Activated B cell treated with CpG ODN at 0.5 μM for 24 hours (primary cell): ENCODE measurements around the gene COQ10B. TPM values are rescaled to one million over a fixed set of nuclear protein-coding genes. Genes with fewer than 3 reads are reported as not detected.

Experiments used
- ATAC-seq: fragments of 200-7000 bp; cut with Tn5 transposase; one replicate; pipeline ENCODE4 v1.10.0; 2021; ENCODE audit warnings: low read depth, mild to moderate bottlenecking, moderate library complexity
- CTCF ChIA-PET: fragments of 350-600 bp; sonication (Branson Sonifier 250); formaldehyde crosslinking; loops from one replicate; lab custom pipeline; 2021; ENCODE audit warnings: antibody characterized with exemption; lab: Charles Lee
- POLR2A ChIA-PET: fragments of 350-600 bp; sonication (Branson Sonifier 250); formaldehyde crosslinking; loops from one replicate; lab custom pipeline; 2021; ENCODE audit warnings: antibody characterized with exemption; lab: Charles Lee
- DNase-seq: peaks from one replicate; pipeline ENCODE4 v3.0.0; 2022
- H3K27ac Mint-ChIP-seq: one replicate; pipeline ENCODE4 v1.8.0; 2020; ENCODE audit warnings: mixed read lengths
- H3K27me3 Mint-ChIP-seq: one replicate; pipeline ENCODE4 v1.8.0; 2021; ENCODE audit warnings: mixed read lengths
- H3K36me3 Mint-ChIP-seq: one replicate; pipeline ENCODE4 v1.8.0; 2021; ENCODE audit warnings: low read depth, mixed read lengths
- H3K4me1 Mint-ChIP-seq: one replicate; pipeline ENCODE4 v1.8.0; 2021; ENCODE audit warnings: mixed read lengths
- H3K4me3 Mint-ChIP-seq: one replicate; pipeline ENCODE4 v1.8.0; 2020; ENCODE audit warnings: mild to moderate bottlenecking, mixed read lengths
- H3K9me3 Mint-ChIP-seq: one replicate; pipeline ENCODE4 v1.8.0; 2020; ENCODE audit warnings: mixed read lengths
- CTCF ChIP-seq: fragments of 200-600 bp; IDR thresholded peaks from one replicate; pipeline ENCODE4 v1.8.0; 2022; ENCODE audit warnings: antibody characterized with exemption, mild to moderate bottlenecking
- intact Hi-C: fragments of 100-400 bp; cut with micrococcal nuclease; formaldehyde crosslinking; loops from one replicate; pipeline ENCODE4 v1.15.1; 2024
- total RNA-seq: library from RNA; stranded (reverse); gene quantifications from 2 replicates; pipeline ENCODE4 v1.2.3, GENCODE V29; 2022

Gene COQ10B
- total RNA-seq, 1 donor from 2014 or later, result 27.5 TPM

DNA sequence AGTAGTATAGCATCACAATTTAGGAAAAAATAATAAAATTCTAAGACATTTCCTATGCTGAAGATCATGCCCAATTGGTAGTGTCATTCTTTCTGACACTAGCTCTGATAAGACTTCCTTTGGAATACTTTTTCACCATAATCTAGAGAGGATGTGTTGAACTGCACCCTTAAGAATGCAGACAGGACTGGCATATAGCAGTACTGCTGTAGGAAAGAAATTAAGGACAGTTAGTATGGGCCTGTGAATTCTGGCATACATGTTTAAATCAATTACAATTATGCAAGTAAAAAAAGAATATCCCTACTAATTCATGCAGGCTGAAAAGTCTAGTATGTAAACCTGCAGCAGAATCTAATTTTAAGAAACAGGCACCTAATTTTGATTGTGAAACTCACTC, 33.9 kb upstream of the COQ10B start:
- DNase-seq, result no peak
- intact Hi-C loops, result loop anchor here (1.0 kb wide), 1 partner anchor 34 kb away; the partner anchor contains the start of gene COQ10B
- H3K4me3 Mint-ChIP-seq, result no peak overlapping the region
- ChIA-PET CTCF (no interaction called here), POLR2A (no interaction called here)
- H3K27ac Mint-ChIP-seq, result no peak overlapping the region
- no peak for TF ChIP-seq CTCF
- ATAC-seq, result no peak
- peaks cover 10% of the 10 kb centered on the region for H3K4me1 Mint-ChIP-seq
- H3K36me3 Mint-ChIP-seq, result peaks cover 74% of the 10 kb centered on the region
- no peaks in the 10 kb centered on the region for H3K27me3 Mint-ChIP-seq
- H3K9me3 Mint-ChIP-seq, result no peaks in the 10 kb centered on the region

- H3K27me3 Mint-ChIP-seq, result no peaks in the 10 kb centered on the region
- H3K36me3 Mint-ChIP-seq, result peaks cover 48% of the 10 kb centered on the region
- ATAC-seq, result no peak
- ChIA-PET POLR2A (interaction anchor here (1.0 kb wide), 2 partner anchors 11 to 76 kb away, joined by 3 to 4 read pairs; partner anchors contain the start of genes HSPD1, HSPE1 and SF3B1), CTCF (no interaction called here)
- H3K4me3 Mint-ChIP-seq, result no peak overlapping the region
- TF ChIP-seq CTCF, result no peak
- DNase-seq, result no peak
- intact Hi-C loops, result no loop called here
- no peaks in the 10 kb centered on the region for H3K9me3 Mint-ChIP-seq
- H3K27ac Mint-ChIP-seq, result no peak overlapping the region
- peaks cover 36% of the 10 kb centered on the region for H3K4me1 Mint-ChIP-seq
Measured at GRCh38 chr2:197423307-197423706, 30.0 kb upstream of the COQ10B start.

GRCh38 chr2:197425550-197425949, 27.8 kb upstream of the COQ10B start:
- H3K27ac Mint-ChIP-seq, result no peak overlapping the region
- ChIA-PET CTCF (no interaction called here), POLR2A (interaction anchor here (1.9 kb wide), 1 partner anchor 9 kb away, joined by 7 read pairs; the partner anchor contains the start of gene SF3B1)
- H3K36me3 Mint-ChIP-seq, result peaks cover 45% of the 10 kb centered on the region
- TF ChIP-seq CTCF, result no peak
- intact Hi-C loops, result no loop called here
- no peak for ATAC-seq
- DNase-seq, result no peak
- H3K9me3 Mint-ChIP-seq, result no peaks in the 10 kb centered on the region
- no peaks in the 10 kb centered on the region for H3K27me3 Mint-ChIP-seq
- peaks cover 57% of the 10 kb centered on the region for H3K4me1 Mint-ChIP-seq
- H3K4me3 Mint-ChIP-seq, result no peak overlapping the region

DNA sequence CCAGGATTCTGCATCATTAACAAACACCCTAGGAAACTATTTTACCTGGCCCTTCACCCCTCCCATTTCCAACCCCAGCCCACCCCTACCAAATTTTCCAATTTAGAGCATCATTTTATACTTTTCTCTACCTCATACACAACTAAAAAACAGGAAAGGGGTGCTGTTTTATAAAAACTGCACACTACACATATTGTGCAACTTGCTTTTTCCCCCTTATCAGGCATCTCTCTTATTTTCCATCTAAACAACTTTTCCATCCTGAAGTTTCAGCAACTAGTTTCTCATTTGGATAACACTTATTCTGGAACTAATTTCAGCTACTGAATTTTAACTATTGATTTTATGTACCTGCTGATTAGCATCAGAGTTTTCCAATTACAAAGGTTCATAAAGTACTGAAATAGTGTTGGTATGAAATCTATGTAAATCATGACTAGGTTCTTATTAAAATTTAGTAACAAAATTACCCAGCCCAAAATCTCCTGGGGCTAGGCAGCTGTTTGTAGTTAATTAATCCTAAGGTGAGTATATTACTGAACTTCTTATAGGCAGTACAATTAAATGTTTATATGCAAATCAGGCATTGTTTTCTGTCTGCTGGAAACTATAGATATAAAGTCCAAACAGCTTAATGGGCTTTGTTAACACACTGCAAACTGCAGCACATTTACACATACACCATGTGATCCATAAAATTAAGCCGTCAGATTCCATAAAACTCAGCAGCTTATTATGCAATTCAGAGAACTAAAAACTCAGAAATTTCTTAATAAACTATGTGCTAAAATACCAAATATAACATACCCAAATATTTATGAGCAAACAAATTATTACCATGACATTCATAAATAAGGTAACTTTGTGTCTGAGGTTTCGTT, 26.4 kb upstream of the COQ10B start:
- no peak for DNase-seq
- Mint-ChIP-seq H3K27me3 (no peaks in the 10 kb centered on the region), H3K27ac (no peak overlapping the region), H3K9me3 (no peaks in the 10 kb centered on the region), H3K4me1 (peaks cover 69% of the 10 kb centered on the region), H3K4me3 (no peak overlapping the region), H3K36me3 (peaks cover 41% of the 10 kb centered on the region)
- ChIA-PET POLR2A (no interaction called here), CTCF (no interaction called here)
- intact Hi-C loops, result no loop called here
- ATAC-seq, result no peak
- TF ChIP-seq CTCF, result no peak

- Mint-ChIP-seq H3K9me3 (no peaks in the 10 kb centered on the region), H3K27me3 (no peaks in the 10 kb centered on the region), H3K4me1 (peaks cover 79% of the 10 kb centered on the region), H3K36me3 (peaks cover 38% of the 10 kb centered on the region), H3K4me3 (no peak overlapping the region), H3K27ac (no peak overlapping the region)
- DNase-seq, result no peak
- CTCF ChIA-PET, result no interaction called here
- intact Hi-C loops, result no loop called here
- no peak for TF ChIP-seq CTCF
- POLR2A ChIA-PET, result no interaction called here
- ATAC-seq, result no peak
Measured at GRCh38 chr2:197427986-197428385, 25.4 kb upstream of the COQ10B start.
